Measurements from ENCODE around the gene IQCK.

DNA sequence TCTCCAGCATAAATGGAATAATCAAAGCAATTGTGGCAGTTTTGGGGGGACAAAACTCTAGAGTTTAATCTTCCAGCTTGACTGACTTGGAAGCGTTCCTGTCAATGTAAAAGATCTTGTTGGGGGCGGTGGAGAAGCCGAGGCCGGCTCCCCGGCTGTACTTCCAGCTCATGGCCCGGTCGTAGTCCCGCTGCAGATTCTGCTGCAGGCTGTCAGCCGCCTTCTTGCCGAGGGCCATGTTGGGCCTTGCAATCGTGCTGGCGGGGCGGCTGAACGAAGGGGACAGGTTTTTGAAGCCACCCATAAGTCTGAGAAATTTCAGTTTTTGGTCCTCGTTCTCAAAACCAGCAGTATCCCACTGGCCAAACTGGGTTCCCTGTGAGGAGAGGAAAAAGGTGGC is 11.2 kb upstream of the IQCK start:
- TF ChIP-seq, protein P1, sequence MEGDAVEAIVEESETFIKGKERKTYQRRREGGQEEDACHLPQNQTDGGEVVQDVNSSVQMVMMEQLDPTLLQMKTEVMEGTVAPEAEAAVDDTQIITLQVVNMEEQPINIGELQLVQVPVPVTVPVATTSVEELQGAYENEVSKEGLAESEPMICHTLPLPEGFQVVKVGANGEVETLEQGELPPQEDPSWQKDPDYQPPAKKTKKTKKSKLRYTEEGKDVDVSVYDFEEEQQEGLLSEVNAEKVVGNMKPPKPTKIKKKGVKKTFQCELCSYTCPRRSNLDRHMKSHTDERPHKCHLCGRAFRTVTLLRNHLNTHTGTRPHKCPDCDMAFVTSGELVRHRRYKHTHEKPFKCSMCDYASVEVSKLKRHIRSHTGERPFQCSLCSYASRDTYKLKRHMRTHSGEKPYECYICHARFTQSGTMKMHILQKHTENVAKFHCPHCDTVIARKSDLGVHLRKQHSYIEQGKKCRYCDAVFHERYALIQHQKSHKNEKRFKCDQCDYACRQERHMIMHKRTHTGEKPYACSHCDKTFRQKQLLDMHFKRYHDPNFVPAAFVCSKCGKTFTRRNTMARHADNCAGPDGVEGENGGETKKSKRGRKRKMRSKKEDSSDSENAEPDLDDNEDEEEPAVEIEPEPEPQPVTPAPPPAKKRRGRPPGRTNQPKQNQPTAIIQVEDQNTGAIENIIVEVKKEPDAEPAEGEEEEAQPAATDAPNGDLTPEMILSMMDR (IDR thresholded peaks at IDR 0.05) = no peak
- no peak for TF ChIP-seq POLR2A (IDR thresholded peaks at IDR 0.05)
